H1 (cell line): Measurements from ENCODE around the gene OR10P1. TPM values are rescaled to one million over a fixed set of nuclear protein-coding genes. Genes with fewer than 3 reads are reported as not detected.

ENCODE experiments used
- CTCF ChIA-PET: fragments of 300-600 bp; sonication (Branson Sonifier 250); formaldehyde crosslinking; loops from one replicate; lab custom pipeline; 2021; ENCODE audit not compliant: partially characterized antibody; lab: Charles Lee
- POLR2A ChIA-PET: fragments of 300-600 bp; sonication (Branson Sonifier 250); formaldehyde crosslinking; loops from one replicate; lab custom pipeline; 2021; ENCODE audit warnings: inconsistent platforms; ENCODE audit not compliant: partially characterized antibody; lab: Charles Lee
- DNase-seq, 2 experiments: peaks; one replicate each; pipeline versions ENCODE4 v3.0.0 to v3.0.0-alpha.2; 2010 to 2022; ENCODE audit warnings: low spot score in 2 of 2, low read depth in 1 of 2, mixed read lengths in 1 of 2
- FAIRE-seq: peaks from 2 replicates; lab custom pipeline; 2011; peaks lifted over from hg19 to GRCh38; lab: Jason Lieb, UNC
- H2AFZ ChIP-seq: 2 replicates; pipeline ENCODE4 v1.8.1; 2012; ENCODE audit warnings: low read length, inconsistent platforms
- H2AK5ac ChIP-seq: 2 replicates; pipeline ENCODE4 v1.6.1; 2013; ENCODE audit warnings: low read depth, low read length
- H2BK120ac ChIP-seq: replicated peaks from 2 replicates; pipeline ENCODE3; 2013; ENCODE audit warnings: low read depth, low read length, inconsistent platforms
- H2BK12ac ChIP-seq: 2 replicates; pipeline ENCODE4 v1.6.1; 2013; ENCODE audit warnings: low read depth, low read length
- H2BK15ac ChIP-seq: 2 replicates; pipeline ENCODE4 v1.6.1; 2013; ENCODE audit warnings: low read length
- H2BK20ac ChIP-seq: 2 replicates; pipeline ENCODE4 v1.6.1; 2013; ENCODE audit warnings: low read length
- H2BK5ac ChIP-seq: 2 replicates; pipeline ENCODE4 v1.6.1; 2013; ENCODE audit warnings: low read depth, low read length
- H3K14ac ChIP-seq: 2 replicates; pipeline ENCODE4 v1.6.1; 2013; ENCODE audit warnings: inconsistent platforms; ENCODE audit not compliant: insufficient read length
- H3K18ac ChIP-seq: 2 replicates; pipeline ENCODE4 v1.6.1; 2013; ENCODE audit warnings: low read length; ENCODE audit errors: extremely low read depth
- H3K23ac ChIP-seq: 2 replicates; pipeline ENCODE4 v1.6.1; 2013; ENCODE audit warnings: inconsistent platforms; ENCODE audit not compliant: insufficient read length
- H3K23me2 ChIP-seq: 2 replicates; pipeline ENCODE4 v1.6.1; 2013; ENCODE audit warnings: low read depth, low read length
- H3K27ac ChIP-seq: 2 replicates; pipeline ENCODE4 v1.6.1; 2011; ENCODE audit warnings: low read depth, low read length, inconsistent platforms
- H3K27me3 ChIP-seq, 4 experiments: replicated peaks in 1 of 4; 1 replicate in 1 of 4; 2 replicates in 3 of 4; pipeline versions ENCODE4 v1.6.1 to v1.8.1; 2011 to 2013; ENCODE audit warnings: low read length in 3 of 4, mild to moderate bottlenecking in 3 of 4, inconsistent platforms in 2 of 4, mixed read lengths in 2 of 4, moderate library complexity in 1 of 4; ENCODE audit not compliant: control insufficient read depth in 3 of 4, insufficient read depth in 3 of 4; ENCODE audit errors: extremely low read depth in 1 of 4
- H3K36me3 ChIP-seq, 4 experiments: 2 replicates each; pipeline versions ENCODE4 v1.6.1 to v1.8.1; 2011 to 2013; ENCODE audit warnings: mild to moderate bottlenecking in 4 of 4, low read length in 3 of 4, moderate library complexity in 2 of 4, control low read depth in 1 of 4, inconsistent platforms in 1 of 4; ENCODE audit not compliant: insufficient read depth in 4 of 4, control insufficient read depth in 2 of 4
- H3K4ac ChIP-seq: replicated peaks from 2 replicates; pipeline ENCODE3; 2013; ENCODE audit warnings: low read length, low read depth, mixed read lengths, inconsistent platforms; ENCODE audit not compliant: insufficient read length
- H3K4me1 ChIP-seq, 4 experiments: replicated peaks in 1 of 4; 1 replicate in 1 of 4; 2 replicates in 3 of 4; pipeline versions ENCODE4 v1.6.1 to v1.8.1; 2011 to 2013; ENCODE audit warnings: low read length in 3 of 4, inconsistent platforms in 2 of 4, mixed read lengths in 1 of 4; ENCODE audit not compliant: insufficient read depth in 4 of 4, control insufficient read depth in 3 of 4
- H3K4me2 ChIP-seq, 2 experiments: 2 replicates each; pipeline versions ENCODE4 v1.6.1 to v1.8.1; 2011 to 2013; ENCODE audit warnings: low read depth in 2 of 2, low read length in 2 of 2, control low read depth in 1 of 2, inconsistent platforms in 1 of 2, mild to moderate bottlenecking in 1 of 2; ENCODE audit not compliant: insufficient read depth in 1 of 2
- H3K4me3 ChIP-seq, 4 experiments: fragments of 200-600, 300-600 bp in 1 of 4; sonication (generic), shearing (Covaris generic), sonication (Bioruptor Twin) in 1 of 4; 2 replicates each; pipeline versions ENCODE4 v1.5.1 to v1.8.1; 2011 to 2016; ENCODE audit warnings: low read length in 4 of 4, low read depth in 3 of 4, control low read depth in 2 of 4, inconsistent platforms in 2 of 4, mild to moderate bottlenecking in 2 of 4, mixed read lengths in 1 of 4, moderate library complexity in 1 of 4; ENCODE audit not compliant: insufficient read depth in 2 of 4; ENCODE audit errors: extremely low read depth in 1 of 4
- H3K56ac ChIP-seq: replicated peaks from 2 replicates; pipeline ENCODE3; 2013; ENCODE audit warnings: low read depth, mild to moderate bottlenecking, mixed read lengths, low read length, inconsistent platforms; ENCODE audit not compliant: insufficient read length
- H3K79me1 ChIP-seq: 2 replicates; pipeline ENCODE4 v1.6.1; 2013; ENCODE audit warnings: low read depth, low read length, control low read depth
- H3K79me2 ChIP-seq, 2 experiments: 2 replicates each; pipeline versions ENCODE4 v1.6.1 to v1.8.1; 2012 to 2013; ENCODE audit warnings: low read length in 2 of 2, mild to moderate bottlenecking in 2 of 2, inconsistent platforms in 1 of 2; ENCODE audit not compliant: insufficient read depth in 2 of 2, control insufficient read depth in 1 of 2
- H3K9ac ChIP-seq, 4 experiments: replicated peaks in 1 of 4; 1 replicate in 1 of 4; 2 replicates in 3 of 4; pipeline versions ENCODE4 v1.6.1 to v1.8.1; 2011 to 2013; ENCODE audit warnings: low read depth in 3 of 4, low read length in 3 of 4, control low read depth in 2 of 4, mild to moderate bottlenecking in 2 of 4, moderate library complexity in 2 of 4, inconsistent platforms in 1 of 4; ENCODE audit errors: extremely low read depth in 1 of 4
- H3K9me3 ChIP-seq, 2 experiments: 2 replicates each; pipeline versions ENCODE4 v1.6.1 to v1.8.1; 2012 to 2013; ENCODE audit warnings: mild to moderate bottlenecking in 2 of 2, moderate library complexity in 2 of 2, control low read depth in 1 of 2, inconsistent platforms in 1 of 2, low read depth in 1 of 2, low read length in 1 of 2, mixed read lengths in 1 of 2; ENCODE audit not compliant: insufficient read depth in 2 of 2
- H4K20me1 ChIP-seq, 2 experiments: replicated peaks in 1 of 2; 2 replicates each; pipeline versions ENCODE3 to v1.8.1; 2011 to 2013; ENCODE audit warnings: inconsistent platforms in 2 of 2, low read length in 2 of 2, mild to moderate bottlenecking in 1 of 2; ENCODE audit not compliant: insufficient read depth in 2 of 2, control insufficient read depth in 1 of 2
- H4K5ac ChIP-seq: 2 replicates; pipeline ENCODE4 v1.6.1; 2013; ENCODE audit warnings: low read length, low read depth, mixed read lengths, inconsistent platforms; ENCODE audit not compliant: insufficient read length
- H4K8ac ChIP-seq: 2 replicates; pipeline ENCODE4 v1.8.0; 2013; ENCODE audit warnings: mild to moderate bottlenecking, moderate library complexity, low read length, inconsistent platforms; ENCODE audit not compliant: insufficient read depth; ENCODE audit errors: extremely low read depth
- H4K91ac ChIP-seq: replicated peaks from 2 replicates; pipeline ENCODE3; 2013; ENCODE audit warnings: low read length, mixed read lengths, inconsistent platforms; ENCODE audit not compliant: insufficient read length
- CTBP2 ChIP-seq: IDR thresholded peaks from 2 replicates; pipeline ENCODE4 v1.7.0; 2011; ENCODE audit warnings: borderline replicate concordance, mild to moderate bottlenecking, moderate library complexity, mixed read lengths, low read length; ENCODE audit not compliant: insufficient read depth, insufficient read length
- WGBS, 2 experiments: shearing (Covaris generic) in 1 of 2; methylation state at CpG; one replicate each; pipeline versions ENCODE4 v1.1.6 to v1.1.7; 2013 to 2015; ENCODE audit warnings: low lambda C conversion rate in 2 of 2, mixed read lengths in 2 of 2, inconsistent platforms in 1 of 2, low coverage in 1 of 2, missing lambda C conversion rate in 1 of 2; ENCODE audit not compliant: insufficient replicate concordance in 2 of 2, insufficient coverage in 1 of 2, insufficient read length in 1 of 2; ENCODE audit errors: extremely low coverage in 1 of 2, missing lambda C conversion rate in 1 of 2; 5-methylcytosine and 5-hydroxymethylcytosine counted together
- polyA plus RNA-seq, 7 experiments: library from polyadenylated mRNA; depleted of rRNA in 3 of 7; stranded (reverse) in 5 of 7; unstranded in 2 of 7; fragments of >200 nt in 5 of 7; fragments of 200-250 nt in 2 of 7; gene quantifications; 1 replicate in 5 of 7; 2 replicates in 1 of 7; 4 replicates in 1 of 7; pipeline versions ENCODE4 v1.2.1 to v1.2.3, GENCODE V29; 2011 to 2013; ENCODE audit warnings: missing spikeins in 2 of 7, mixed read lengths in 2 of 7
- total RNA-seq: library from RNA; stranded (reverse); fragmentation: NEBNext Ultra II Directional; extraction: Animal tissue kit (Norgen Biotek cat#: 25700); gene quantifications from 2 replicates; pipeline ENCODE4 v1.2.1, GENCODE V29; 2021

OR10P1 gene
- total and polyA plus RNA-seq, 2 of the 8 experiments (the other 6 are each of a cell fraction or from before 2014, with no cell fraction given), result not detected

GRCh38 chr12:55641595-55641994, 4.9 kb downstream of the OR10P1 start:
- no peaks in the 10 kb centered on the region for H3K27me3 ChIP-seq
- POLR2A ChIA-PET, result no interaction called here
- no peak overlapping the region for H4K91ac ChIP-seq
- no peak overlapping the region for H4K5ac ChIP-seq
- no peaks in the 10 kb centered on the region for H4K20me1 ChIP-seq
- no peak overlapping the region for H3K4ac ChIP-seq
- no peak overlapping the region for H3K56ac ChIP-seq
- CTCF ChIA-PET, result interaction anchor here (1.8 kb wide), 2 partner anchors 16 to 96 kb away, joined by 6 to 14 read pairs; no protein-coding TSS in a partner anchor
- H2BK5ac ChIP-seq, result no peak overlapping the region
- no peak overlapping the region for H2BK120ac ChIP-seq
- H3K14ac ChIP-seq, result no peak overlapping the region
- H3K36me3 ChIP-seq, result no peaks in the 10 kb centered on the region
- H3K27ac ChIP-seq, result no peak overlapping the region
- 69% methylated on average over 7 of the region's 7 CpGs; no CpG with 5 or more reads in 1 of the 2 experiments for WGBS, 2 experiments
- H3K4me1 ChIP-seq, result peaks cover 0 to 4% (median 3%) of the 10 kb centered on the region in 4 experiments; a peak in 4 of 7 replicates
- H3K4me2 ChIP-seq, result no peak overlapping the region
- DNase-seq, result no peak
- H3K23me2 ChIP-seq, result 0 out of 2 replicates have a peak, but pooled peaks cover 4% of the 10 kb centered on the region
- no peak for TF ChIP-seq CTBP2
- TF ChIP-seq, all 59 proteins: peak for 0
- H3K79me1 ChIP-seq, result no peaks in the 10 kb centered on the region
- no peak overlapping the region for H2AFZ ChIP-seq
- no peaks in the 10 kb centered on the region; a peak in 2 of 4 replicates for H3K9me3 ChIP-seq
- no peaks in the 10 kb centered on the region for H3K79me2 ChIP-seq
- no peak overlapping the region for H3K18ac ChIP-seq
- H3K9ac ChIP-seq, result no peak overlapping the region
- H4K8ac ChIP-seq, result no peak overlapping the region
- H2BK15ac ChIP-seq, result no peak overlapping the region
- no peak for FAIRE-seq
- no peak overlapping the region for H3K23ac ChIP-seq
- no peak overlapping the region for H2AK5ac ChIP-seq
- H2BK20ac ChIP-seq, result no peak overlapping the region
- no peak overlapping the region for H2BK12ac ChIP-seq
- no peak overlapping the region for H3K4me3 ChIP-seq
